Stomach (tissue), 9 donors: ENCODE results near the gene CCDC90B. TPM values are rescaled to one million over a fixed set of nuclear protein-coding genes. Genes with fewer than 3 reads are reported as not detected.
"Not testable (repeated sequence)": the region's sequence is repeated elsewhere in the genome, so short reads cannot be mapped to it uniquely, and the experiment has no call there.

ENCODE experiments used
- DNase-seq, 2 donors: peaks; one replicate each; pipeline versions ENCODE4 v3.0.0 to v3.0.0-alpha.2; 2013 to 2019
- H3K27ac ChIP-seq, 5 donors: fragments of 200-600 bp in 4 of 5; sonication (generic) in 4 of 5; one replicate each; pipeline ENCODE4 v1.5.1; 2013 to 2019; ENCODE audit warnings: mild to moderate bottlenecking in 1 of 5, moderate library complexity in 1 of 5
- H3K27me3 ChIP-seq, 3 donors: fragments of 200-600 bp; sonication (generic); one replicate each; pipeline ENCODE4 v1.5.1; 2017 to 2019; ENCODE audit warnings: mixed run types in 1 of 3
- H3K36me3 ChIP-seq, 4 donors: fragments of 200-600 bp; sonication (generic); 1 replicate in 3 of 4; 2 replicates in 1 of 4; pipeline ENCODE4 v1.5.1; 2016 to 2019
- H3K4me1 ChIP-seq, 4 donors: fragments of 200-600 bp; sonication (generic); one replicate each; pipeline ENCODE4 v1.5.1; 2016 to 2019
- H3K4me3 ChIP-seq, 4 donors: fragments of 200-600 bp; sonication (generic) in 3 of 4; one replicate each; pipeline ENCODE4 v1.5.1; 2016 to 2019; ENCODE audit warnings: mild to moderate bottlenecking in 1 of 4
- H3K9me3 ChIP-seq, 4 donors: fragments of 200-600 bp; sonication (generic); one replicate each; pipeline ENCODE4 v1.5.1; 2016 to 2019
- EP300 ChIP-seq: sonication (generic); formaldehyde crosslinking; IDR thresholded peaks from one replicate; pipeline ENCODE4 v1.6.1; 2017; ENCODE audit warnings: antibody characterized with exemption
- POLR2A ChIP-seq, 4 donors: fragments of 450-650 bp; IDR thresholded peaks; one replicate each; pipeline ENCODE4 v1.6.1; 2016; ENCODE audit warnings: antibody characterized with exemption in 4 of 4, control low read depth in 2 of 4, mild to moderate bottlenecking in 1 of 4, moderate library complexity in 1 of 4
- POLR2AphosphoS5 ChIP-seq, 3 donors: sonication (generic); formaldehyde crosslinking; IDR thresholded peaks; one replicate each; pipeline ENCODE4 v1.6.1; 2016; ENCODE audit warnings: antibody characterized with exemption in 3 of 3
- WGBS, 5 donors: extraction: QIAGEN DNeasy Blood & Tissue Kit in 3 of 5; methylation state at CpG; one replicate each; pipeline versions ENCODE4 v1.1.5 to v1.1.7; 2013 to 2018; 5-methylcytosine and 5-hydroxymethylcytosine counted together
- intact Hi-C: fragments of 100-400 bp; cut with DNase I; formaldehyde crosslinking; loops from one replicate; pipeline ENCODE4 v1.15.1; 2023; ENCODE audit warnings: low total_unique reads
- polyA plus RNA-seq, 3 donors: library from polyadenylated mRNA; stranded (reverse); fragments of 200-250 nt; gene quantifications; one replicate each; pipeline ENCODE4 v1.2.3, GENCODE V29; 2013
- total RNA-seq, 5 donors: library from RNA; depleted of rRNA; stranded (reverse); fragments of >200 nt; gene quantifications; one replicate each; pipeline versions ENCODE4 v1.1.0 to v1.2.3, GENCODE V29; 2014 to 2016
- TF ChIP-seq, protein P1 (sequence below), 7 experiments: fragments of 450-650 bp in 4 of 7; fragments of 200-600 bp in 3 of 7; sonication (generic) in 3 of 7; IDR thresholded peaks; one replicate each; pipeline ENCODE4 v1.5.1; 2016 to 2019; ENCODE audit warnings: antibody characterized with exemption in 7 of 7, control low read depth in 2 of 7, mild to moderate bottlenecking in 1 of 7
- donor health status: healthy with polysubstance abuse.
- donor health status: Bipolar disorder and iron deficiency.
- donor health status: healthy.

Gene CCDC90B
- total and polyA plus RNA-seq, 8 donors = 5.3 to 48.4 (median 29.4) TPM

DNA sequence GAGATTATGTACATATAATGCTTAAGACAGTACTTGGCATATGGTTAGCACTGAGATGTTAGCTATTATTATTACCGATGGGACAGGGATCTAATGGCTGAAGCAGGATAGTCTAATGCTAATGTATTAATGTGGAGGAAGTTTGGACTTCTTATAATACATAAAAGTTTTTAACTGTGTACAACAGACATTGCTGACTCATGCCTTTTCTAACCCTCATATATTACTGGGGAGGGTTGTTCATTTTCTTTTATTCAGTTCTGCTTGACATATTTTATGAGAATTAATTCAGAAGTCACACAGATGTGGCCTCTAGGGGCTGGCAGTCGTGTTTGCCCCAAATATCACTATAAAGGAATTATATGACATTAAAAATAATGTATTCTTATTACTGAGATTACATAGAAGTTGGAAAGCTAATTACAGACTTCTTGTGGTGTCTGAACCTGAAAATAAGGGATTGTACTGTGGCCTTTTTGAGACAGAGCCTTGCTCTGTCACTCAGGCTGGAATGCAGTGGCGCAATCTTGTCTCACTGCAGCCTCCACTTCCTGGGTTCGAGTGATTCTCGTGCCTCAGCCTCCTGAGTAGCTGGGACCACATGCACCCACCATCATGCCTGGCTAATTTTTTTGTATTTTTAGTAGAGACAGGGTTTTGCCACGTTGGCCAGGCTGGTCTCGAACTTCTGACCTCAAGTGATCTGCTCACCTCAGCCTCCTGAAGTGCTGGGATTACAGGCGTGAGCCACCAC, 10.1 kb downstream of the CCDC90B start:
- no peaks in the 10 kb centered on the region for H3K27me3 ChIP-seq
- DNase-seq = no peak
- H3K4me3 ChIP-seq = no peak overlapping the region
- H3K9me3 ChIP-seq = no peaks in the 10 kb centered on the region
- H3K4me1 ChIP-seq = peaks cover 0 to 10% (median 4%) of the 10 kb centered on the region in 4 donors
- TF ChIP-seq, protein P1, sequence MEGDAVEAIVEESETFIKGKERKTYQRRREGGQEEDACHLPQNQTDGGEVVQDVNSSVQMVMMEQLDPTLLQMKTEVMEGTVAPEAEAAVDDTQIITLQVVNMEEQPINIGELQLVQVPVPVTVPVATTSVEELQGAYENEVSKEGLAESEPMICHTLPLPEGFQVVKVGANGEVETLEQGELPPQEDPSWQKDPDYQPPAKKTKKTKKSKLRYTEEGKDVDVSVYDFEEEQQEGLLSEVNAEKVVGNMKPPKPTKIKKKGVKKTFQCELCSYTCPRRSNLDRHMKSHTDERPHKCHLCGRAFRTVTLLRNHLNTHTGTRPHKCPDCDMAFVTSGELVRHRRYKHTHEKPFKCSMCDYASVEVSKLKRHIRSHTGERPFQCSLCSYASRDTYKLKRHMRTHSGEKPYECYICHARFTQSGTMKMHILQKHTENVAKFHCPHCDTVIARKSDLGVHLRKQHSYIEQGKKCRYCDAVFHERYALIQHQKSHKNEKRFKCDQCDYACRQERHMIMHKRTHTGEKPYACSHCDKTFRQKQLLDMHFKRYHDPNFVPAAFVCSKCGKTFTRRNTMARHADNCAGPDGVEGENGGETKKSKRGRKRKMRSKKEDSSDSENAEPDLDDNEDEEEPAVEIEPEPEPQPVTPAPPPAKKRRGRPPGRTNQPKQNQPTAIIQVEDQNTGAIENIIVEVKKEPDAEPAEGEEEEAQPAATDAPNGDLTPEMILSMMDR (IDR thresholded peaks at IDR 0.05) = no peak
- intact Hi-C loops = no loop called here
- WGBS, 5 donors = 91 to 95% (median 92%) methylated on average over 8 of the region's 8 CpGs
- no peak overlapping the region for H3K27ac ChIP-seq
- H3K36me3 ChIP-seq = peaks cover 8 to 93% (median 88%) of the 10 kb centered on the region in 4 donors

DNA sequence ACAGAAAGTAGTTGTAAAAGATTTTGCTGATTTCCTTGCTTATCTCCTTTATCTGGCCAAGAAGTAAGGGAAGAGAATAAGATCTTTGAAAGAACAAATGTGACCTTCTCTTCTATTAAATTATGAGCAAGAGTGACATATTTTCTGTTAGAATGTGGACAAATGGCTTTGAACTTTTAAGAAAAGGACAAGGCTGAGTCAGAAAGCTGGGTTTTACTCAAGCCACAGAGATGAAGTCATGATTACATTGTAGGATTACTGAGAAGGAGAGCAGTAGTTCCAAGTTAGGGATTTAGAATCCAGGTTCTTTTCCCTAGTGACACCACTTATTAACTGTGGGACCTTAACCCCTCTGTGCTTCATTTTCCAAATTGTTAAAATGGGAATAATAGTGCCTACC, 13.5 kb downstream of the CCDC90B start:
- Histone ChIP-seq H3K27ac (no peak overlapping the region), H3K9me3 (no peaks in the 10 kb centered on the region), H3K27me3 (no peaks in the 10 kb centered on the region), H3K4me1 (peaks cover 0 to 4% (median 0%) of the 10 kb centered on the region in 4 donors), H3K4me3 (no peak overlapping the region), H3K36me3 (peaks cover 8 to 83% (median 80%) of the 10 kb centered on the region in 4 donors)
- no peak for DNase-seq
- intact Hi-C loops = no loop called here
- TF ChIP-seq EP300 = no peak
- TF ChIP-seq POLR2A (IDR thresholded peaks at IDR 0.05) = no peak
- TF ChIP-seq, protein P1 (IDR thresholded peaks at IDR 0.05) = no peak
- TF ChIP-seq POLR2AphosphoS5 (IDR thresholded peaks at IDR 0.05) = no peak

DNA sequence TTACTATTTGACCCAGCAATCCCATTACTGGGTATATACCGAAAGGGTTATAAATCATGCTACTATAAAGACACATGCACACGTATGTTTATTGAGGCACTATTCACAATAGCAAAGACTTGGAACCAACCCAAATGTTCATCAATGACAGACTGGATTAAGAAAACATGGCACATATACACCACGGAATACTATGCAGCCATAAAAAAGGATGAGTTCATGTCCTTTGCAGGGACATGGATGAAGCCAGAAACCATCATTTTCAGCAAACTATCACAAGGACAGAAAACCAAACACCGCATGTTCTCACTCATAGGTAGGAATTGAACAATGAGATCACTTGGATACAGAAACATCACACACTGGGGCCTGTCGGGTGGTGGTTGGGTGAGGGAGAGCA, 14.4 kb downstream of the CCDC90B start:
- H3K36me3 ChIP-seq = peaks cover 8 to 83% (median 79%) of the 10 kb centered on the region in 4 donors
- H3K27me3 ChIP-seq, H3K27ac ChIP-seq, H3K9me3 ChIP-seq, H3K4me3 ChIP-seq, DNase-seq, intact Hi-C loops, H3K4me1 ChIP-seq: not testable (repeated sequence)
- 96 to 99% (median 97%) methylated on average over 5 of the region's 5 CpGs for WGBS, 5 donors

DNA sequence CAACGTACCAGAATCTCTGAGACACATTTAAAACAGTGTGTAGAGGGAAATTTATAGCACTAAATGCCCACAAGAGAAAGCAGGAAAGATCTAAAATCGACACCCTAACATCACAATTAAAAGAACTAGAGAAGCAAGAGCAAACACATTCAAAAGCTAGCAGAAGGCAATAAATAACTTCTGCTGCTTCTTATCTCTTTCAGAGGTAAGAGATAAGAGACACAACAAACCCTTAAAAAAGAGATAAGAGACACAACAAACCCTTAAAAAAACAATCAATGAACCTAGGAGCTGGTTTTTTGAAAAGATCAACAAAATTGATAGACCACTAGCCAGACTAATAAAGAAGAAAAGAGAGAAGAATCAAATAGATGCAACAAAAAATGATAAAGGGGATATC, 17.1 kb downstream of the CCDC90B start:
- H3K27me3 ChIP-seq, H3K27ac ChIP-seq, intact Hi-C loops, DNase-seq, H3K4me3 ChIP-seq, H3K4me1 ChIP-seq, H3K9me3 ChIP-seq: not testable (repeated sequence)
- H3K36me3 ChIP-seq = peaks cover 18 to 82% (median 77%) of the 10 kb centered on the region in 4 donors
- WGBS, 5 donors = 45 to 59% (median 48%) methylated on average over 2 of the region's 2 CpGs

DNA sequence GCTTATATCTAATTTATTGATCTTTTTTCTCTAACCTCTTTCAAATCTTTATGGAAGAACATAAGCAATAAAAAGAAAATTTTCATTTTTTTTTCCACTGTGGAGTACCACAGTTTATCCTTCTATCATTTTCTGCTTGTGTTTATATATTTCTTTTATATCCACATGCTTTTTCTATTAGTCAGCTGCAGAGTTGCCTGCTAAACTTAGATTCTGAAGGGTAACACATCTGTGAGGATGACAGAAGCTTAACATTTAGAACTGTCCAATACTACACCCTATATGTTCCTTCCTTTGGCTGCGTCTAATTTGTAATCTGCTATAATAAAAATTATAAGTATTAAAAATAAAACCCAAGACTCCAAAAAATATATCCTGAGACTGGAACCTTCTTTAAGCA, 20.8 kb downstream of the CCDC90B start:
- H3K27ac ChIP-seq = no peak overlapping the region
- H3K36me3 ChIP-seq = peaks cover 17 to 83% (median 77%) of the 10 kb centered on the region in 4 donors
- no peaks in the 10 kb centered on the region for H3K9me3 ChIP-seq
- TF ChIP-seq POLR2AphosphoS5 (IDR thresholded peaks at IDR 0.05) = no peak
- no peak for TF ChIP-seq POLR2A (IDR thresholded peaks at IDR 0.05)
- TF ChIP-seq, protein P1 (IDR thresholded peaks at IDR 0.05) = no peak
- TF ChIP-seq EP300 = no peak
- no peaks in the 10 kb centered on the region for H3K27me3 ChIP-seq
- H3K4me3 ChIP-seq = no peak overlapping the region
- WGBS, 5 donors = 81 to 100% (median 98%) methylated on average over 1 of the region's 1 CpG
- DNase-seq = no peak
- intact Hi-C loops = no loop called here
- peaks cover 0 to 4% (median 0%) of the 10 kb centered on the region in 4 donors for H3K4me1 ChIP-seq
